GM18505 (cell line): ENCODE data around the gene MTHFD2.
"Not testable (repeated sequence)": the region's sequence is repeated elsewhere in the genome, so short reads cannot be mapped to it uniquely, and the experiment has no call there.

Experiments used
- ATAC-seq: cut with Tn5 transposase; IDR thresholded peaks from one replicate; pipeline ENCODE4 v1.9.1; 2021; ENCODE audit not compliant: unreplicated experiment
- POLR2A ChIP-seq: IDR thresholded peaks from 4 replicates; pipeline ENCODE4 v1.6.1; 2011; ENCODE audit warnings: borderline replicate concordance; ENCODE audit not compliant: insufficient read depth, insufficient read length; ENCODE audit errors: extremely low read depth

The MTHFD2 gene

DNA sequence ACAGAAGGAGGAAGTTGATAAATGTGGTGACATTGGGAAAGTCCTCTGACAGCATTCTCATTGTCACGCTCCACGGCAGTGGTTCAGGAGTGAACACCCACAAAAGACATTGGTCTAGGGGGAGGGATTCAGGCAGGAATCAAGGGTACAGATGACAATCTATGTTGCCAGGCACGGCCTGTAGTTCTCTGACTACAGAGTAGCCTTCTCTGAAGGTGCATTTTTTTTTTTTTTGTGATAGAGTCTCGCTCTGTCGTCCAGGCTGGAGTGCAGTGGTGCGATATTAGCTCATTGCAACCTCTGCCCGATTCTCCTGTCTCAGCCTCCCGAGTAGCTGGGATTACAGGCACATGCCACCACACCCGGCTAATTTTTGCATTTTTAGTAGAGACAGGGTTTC is 12.4 kb upstream of the MTHFD2 start:
- ATAC-seq = peak; percentile 43
- no peak for TF ChIP-seq POLR2A

DNA sequence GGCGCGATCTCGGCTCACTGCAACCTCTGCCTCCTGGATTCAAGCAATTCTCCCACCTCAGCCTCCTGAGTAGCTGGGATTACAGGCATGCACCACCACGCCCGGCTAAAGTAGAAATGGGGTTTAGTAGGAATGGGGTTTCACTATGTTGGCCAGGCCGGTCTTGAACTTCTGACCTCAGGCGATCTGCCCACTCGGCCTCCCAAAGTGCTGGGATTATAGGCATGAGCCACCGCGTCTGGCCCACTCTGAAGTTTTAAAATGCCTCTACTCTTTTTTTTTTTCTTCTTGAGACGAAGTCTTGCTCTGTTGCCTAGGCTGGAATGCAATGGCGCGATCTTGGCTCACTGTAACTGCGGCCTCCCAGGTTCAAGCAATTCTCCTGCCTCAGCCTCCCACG is 11.7 kb upstream of the MTHFD2 start:
- ATAC-seq = not testable (repeated sequence)

DNA sequence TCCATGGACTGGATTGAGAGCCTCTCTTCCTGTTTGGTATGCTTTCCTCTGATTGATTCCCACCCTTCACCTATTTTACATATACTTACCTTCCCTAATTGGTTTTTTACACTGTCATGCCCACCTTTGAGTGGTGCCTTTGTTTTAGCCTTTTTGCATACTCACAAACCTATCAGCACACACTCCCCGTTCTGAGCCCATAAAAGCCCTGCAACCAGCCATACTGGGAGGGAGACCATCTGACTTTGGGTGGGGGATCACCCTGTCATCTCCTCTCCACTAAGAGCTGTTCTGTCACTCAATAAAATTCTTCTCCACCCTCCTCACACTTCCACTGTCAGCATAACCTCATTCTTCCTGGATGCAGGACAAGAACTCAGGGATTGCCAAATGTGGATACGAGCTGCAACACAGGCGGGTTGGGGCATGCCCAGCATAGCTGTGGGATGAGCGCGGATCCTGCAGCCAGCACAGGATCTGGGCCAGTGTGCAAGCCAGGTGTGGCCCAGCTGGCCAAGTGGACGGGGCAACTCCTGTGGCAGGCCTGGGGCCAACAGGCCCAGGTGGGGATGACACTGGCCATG is 10.3 kb upstream of the MTHFD2 start:
- no peak for TF ChIP-seq POLR2A
- ATAC-seq = no peak

DNA sequence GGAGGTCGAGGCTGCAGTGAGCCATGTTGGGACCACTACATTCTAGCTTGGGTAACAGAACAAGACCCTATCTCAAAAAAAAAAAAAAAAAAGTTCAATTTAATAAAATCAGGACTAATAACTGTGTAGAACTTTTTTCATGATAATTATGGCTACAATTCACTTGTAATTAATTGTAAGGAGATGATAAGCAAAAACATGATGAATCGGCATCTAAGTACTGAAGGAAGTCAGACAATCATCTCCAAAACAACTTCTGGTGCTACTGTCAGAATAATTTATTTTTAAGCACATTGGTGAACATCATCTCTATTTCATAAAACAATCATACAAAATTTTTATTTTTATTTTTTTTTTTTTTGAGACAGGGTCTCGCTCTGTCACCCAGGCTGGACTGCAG is 9.7 kb upstream of the MTHFD2 start:
- TF ChIP-seq POLR2A = no peak
- no peak for ATAC-seq

DNA sequence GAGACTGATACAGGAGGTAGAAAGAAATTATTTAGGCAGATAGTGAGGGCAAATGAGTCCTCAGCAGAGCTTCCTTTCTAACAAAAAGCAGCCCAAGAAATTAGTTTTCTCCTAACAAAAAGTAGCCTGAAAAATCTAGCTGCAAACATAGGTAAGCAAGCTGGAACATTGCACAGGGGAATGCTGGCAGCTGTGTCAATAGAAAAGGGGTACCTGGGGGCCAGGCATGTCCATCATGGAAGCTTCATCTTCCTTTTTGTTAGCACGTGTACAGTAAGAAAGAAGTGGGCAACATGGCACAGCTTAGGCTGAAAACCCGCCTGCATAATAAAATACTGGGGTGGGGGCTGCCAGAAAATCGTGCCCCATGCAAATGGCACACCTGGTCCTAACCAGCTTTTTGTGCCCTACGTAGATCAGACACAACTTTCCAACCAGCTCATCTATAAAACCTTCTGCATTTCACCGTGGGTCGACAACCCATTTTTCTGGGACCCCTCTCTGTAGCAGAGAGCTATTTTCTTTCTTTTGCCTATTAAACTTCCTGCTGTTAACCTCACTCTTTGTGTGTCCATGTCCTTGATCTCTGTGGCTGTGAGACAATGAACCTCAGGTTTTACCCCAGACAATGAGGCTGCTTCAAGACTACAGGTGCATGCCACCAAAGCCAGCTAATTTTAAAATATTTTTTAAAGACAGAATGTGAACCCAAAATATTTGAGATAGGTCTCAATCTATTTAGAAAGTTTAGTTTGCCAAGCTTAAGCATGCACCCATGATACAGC is 6.6 kb upstream of the MTHFD2 start:
- ATAC-seq = no peak
- TF ChIP-seq POLR2A = no peak

DNA sequence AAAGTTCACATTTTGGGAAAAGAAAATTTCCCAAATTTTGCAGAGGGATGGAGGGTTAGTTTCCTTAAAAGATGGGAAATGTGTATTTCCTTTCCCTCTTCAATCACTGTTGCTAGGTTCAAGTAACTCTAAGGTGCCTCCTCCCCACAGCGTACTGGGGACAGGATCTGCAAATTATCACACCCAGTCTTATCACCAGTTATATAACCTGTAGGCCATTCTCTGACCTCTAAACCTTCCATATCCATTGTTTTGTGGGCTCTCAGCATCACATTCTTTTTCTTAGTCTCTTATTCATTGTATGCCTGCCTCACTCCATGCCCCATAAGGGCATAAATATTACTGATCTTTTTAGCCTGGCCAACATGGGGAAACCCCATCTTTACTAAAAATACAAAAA is 3.6 kb upstream of the MTHFD2 start:
- no peak for TF ChIP-seq POLR2A
- ATAC-seq = no peak

DNA sequence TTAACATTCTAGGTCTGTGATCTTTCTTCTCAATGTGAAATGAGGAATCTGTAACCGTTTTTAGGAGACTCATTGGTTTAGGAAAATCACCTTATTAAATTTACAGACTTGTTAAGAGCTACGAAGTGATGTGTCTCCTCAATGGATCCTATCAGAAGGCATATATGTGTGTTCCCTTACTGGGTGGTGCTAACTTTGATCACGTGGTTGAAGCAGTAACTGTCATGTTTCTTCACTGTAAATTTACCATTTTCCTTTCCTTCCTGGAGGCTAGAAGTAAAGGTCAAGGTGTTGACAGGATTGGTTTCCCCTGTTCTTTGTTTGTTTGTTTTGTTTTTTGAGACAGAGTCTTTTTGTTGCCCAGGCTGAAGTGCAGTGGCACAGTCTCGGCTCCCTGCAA is 1.4 kb upstream of the MTHFD2 start:
- no peak for ATAC-seq
- no peak for TF ChIP-seq POLR2A

DNA sequence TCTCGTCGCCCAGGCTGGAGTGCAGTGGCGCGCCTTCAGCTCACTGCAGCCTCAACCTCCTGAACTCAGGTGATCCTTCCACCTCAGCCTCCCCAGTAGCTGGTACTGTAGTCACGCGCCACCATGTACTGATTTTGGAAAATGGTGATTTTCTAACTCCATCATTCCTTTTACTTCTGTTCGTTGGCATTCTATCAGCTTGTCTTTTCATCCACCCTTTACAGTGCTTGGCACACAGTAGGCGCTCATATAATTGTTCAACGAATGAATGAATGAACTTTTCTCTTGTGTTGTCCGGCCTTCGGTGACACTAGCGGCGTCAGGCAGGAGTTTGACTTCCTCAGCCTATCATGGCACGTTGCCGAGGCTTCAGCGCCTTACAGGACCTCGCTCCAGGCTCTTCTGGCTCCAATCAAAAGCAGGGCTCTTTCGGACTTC is 373 bp upstream of the MTHFD2 start:
- no peak for ATAC-seq
- TF ChIP-seq POLR2A = no peak

DNA sequence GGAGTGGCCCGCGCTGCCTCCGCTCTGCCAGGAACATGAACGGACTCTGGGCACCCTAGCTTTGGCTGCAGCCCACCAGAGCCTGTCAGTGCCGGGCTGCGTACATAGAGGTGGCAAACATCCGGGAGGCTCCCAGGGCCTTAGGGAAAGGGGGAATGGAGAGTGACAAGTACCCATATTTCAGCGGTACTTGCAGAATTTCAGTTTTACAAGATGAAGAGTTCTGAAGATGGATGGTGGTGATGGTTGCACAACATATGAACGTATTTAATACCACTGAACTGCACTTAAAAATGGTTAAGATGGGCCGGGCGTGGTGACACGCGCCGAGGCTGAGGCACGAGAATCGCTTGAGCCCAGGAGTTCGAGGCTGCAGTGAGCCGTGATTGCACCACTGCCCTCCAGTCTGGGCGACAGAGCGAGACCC is 873 bp downstream of the MTHFD2 start:
- no peak for TF ChIP-seq POLR2A
- no peak for ATAC-seq

DNA sequence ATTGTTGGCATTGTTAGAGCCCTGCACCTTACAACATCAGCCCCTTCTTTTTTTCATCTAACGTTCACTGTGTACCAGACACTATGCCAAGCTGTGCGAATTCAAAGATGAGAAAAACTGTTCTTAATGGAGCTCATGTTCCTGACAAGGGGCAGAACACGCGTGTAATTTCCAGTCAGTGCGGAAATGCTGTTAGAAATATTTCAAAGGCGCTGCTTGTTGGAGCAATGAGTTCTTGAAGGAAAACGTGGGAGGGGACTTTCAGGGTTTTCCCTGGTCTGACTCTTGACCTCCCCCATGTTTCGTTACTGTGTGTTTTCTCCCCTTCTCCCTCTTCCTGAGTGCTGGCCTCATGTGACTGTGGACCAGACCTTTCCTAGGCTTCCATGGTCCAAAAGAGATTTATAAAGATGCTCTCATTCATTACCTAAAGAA is 1.5 kb downstream of the MTHFD2 start:
- ATAC-seq = no peak
- TF ChIP-seq POLR2A = peak; percentile 52

DNA sequence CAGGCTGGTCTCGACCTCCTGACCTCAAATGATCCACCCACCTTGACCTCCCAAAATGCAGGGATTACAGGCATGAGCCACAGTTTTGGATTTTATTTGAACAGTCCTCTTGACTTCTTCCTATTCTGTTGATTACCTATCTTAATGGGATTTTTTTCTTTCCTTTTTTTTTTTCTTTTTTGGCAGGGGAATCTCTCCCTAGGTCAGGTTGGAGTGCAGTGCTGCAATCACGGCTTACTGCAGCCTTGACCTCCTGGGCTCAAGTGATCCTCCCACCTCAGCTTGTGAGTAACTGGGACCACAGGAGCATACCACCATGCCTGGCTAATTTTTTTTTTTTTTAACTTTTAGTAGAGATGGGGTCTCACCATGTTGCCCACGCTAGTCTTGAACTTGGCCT is 2.8 kb downstream of the MTHFD2 start:
- no peak for TF ChIP-seq POLR2A
- ATAC-seq = no peak

DNA sequence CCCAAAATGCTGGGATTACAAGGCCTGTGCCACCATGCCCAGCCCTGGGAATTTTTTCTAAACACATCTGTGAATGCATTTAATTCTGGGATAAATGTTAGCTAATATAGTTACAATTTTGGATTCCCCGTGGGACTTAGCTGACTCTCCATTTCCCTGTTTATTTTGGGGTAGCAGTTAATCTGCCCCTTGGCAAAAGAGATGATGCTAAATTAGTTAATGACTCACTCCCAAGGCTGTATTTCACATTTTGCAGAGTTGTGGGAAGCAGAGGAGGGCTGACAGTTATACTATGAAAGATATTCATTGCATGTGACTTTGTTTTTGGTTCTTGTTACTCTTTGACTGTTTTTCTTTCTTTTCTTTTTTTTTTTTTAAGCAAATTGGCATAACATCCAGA is 3.2 kb downstream of the MTHFD2 start:
- no peak for TF ChIP-seq POLR2A
- no peak for ATAC-seq

DNA sequence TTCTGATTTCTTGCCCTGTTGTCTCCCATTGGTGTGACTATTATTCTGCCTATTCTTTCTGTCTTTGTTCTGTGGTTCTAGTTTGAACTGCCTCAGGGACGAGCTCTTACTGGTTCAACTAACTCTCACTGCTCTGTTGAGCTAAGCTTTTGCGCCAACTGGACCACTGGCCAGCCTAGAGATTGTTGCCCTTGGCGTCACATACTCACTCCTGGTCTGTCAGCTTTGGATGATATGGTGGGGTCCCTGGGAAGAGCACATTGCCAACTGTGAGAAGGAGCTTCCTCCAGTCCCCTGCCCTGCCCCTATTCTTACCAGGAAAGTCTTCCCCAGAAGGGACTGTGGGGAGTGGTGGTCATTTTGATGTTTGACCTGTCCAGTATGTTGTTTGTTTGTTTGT is 6.0 kb downstream of the MTHFD2 start:
- TF ChIP-seq POLR2A = no peak
- ATAC-seq = no peak

DNA sequence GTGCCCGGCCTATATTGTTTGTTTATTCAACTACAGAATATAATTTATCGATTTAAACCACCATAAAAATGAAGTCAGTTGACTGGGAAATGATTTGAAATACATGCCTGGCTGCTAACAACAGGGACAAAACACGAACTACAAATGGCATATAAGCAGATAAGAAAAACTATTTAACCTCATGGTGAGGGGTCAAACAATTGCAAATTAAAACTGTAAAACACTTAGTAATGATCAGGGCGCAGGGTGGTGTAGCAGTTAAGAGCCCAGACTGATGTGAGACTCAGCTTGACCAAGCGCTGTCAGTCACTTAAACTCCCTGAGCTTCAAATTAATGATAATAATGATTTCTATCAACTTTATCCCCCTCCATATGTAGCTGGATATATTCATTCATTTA is 6.7 kb downstream of the MTHFD2 start:
- no peak for TF ChIP-seq POLR2A
- no peak for ATAC-seq
